ENCODE data around the gene ZNF326.
"Not testable (repeated sequence)": the region's sequence is repeated elsewhere in the genome, so short reads cannot be mapped to it uniquely, and the experiment has no call there.

ZNF326 gene

DNA sequence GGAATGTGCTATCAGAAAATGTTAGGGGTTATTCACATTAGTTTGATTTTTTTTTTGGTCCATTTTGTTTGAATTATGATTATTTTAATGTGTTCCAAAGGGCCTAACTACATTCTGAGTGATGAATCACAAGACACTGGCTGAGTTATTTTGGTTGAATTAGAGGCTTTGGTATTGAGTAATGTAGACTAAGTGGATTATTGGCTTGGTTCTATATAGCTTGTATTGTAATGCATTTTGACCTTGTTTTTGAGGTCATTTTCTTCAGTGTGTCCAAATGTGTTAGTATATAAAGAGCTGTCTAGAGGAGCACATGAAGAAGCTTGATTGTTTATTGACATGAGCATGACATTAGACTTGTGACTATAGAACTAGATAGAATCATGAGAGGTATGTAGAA, 3.4 kb downstream of the ZNF326 start:
- no peaks in the 10 kb centered on the region for H3K9me3 Mint-ChIP-seq
- H3K4me1 Mint-ChIP-seq (ENCODE audit: low read depth), result peaks cover 52% of the 10 kb centered on the region
- DNase-seq, result no peak
- H3K4me3 Mint-ChIP-seq, result no peak overlapping the region
- no peak overlapping the region for H3K27ac Mint-ChIP-seq
- no peaks in the 10 kb centered on the region for H3K27me3 Mint-ChIP-seq
- peaks cover 56% of the 10 kb centered on the region for H3K36me3 Mint-ChIP-seq (ENCODE audit: low read depth)

DNA sequence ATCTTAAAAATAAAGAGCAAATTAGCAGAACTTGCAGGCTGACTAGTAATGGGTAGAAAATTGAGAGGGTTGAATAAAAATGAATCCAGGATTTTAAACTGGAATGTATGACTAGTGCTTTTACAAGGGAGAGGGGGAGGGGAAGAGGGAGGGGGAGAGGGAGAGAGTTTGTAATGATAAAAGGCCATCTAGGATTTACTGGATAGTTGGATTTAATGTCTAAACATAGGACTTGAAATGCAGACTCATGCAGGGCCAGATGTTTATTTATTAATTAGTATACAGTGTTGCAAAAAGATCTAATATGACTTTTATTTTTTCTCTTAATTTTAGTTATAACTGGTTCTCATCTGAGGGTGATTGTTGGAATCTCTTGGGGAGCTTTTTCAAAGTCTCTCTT, 4.3 kb downstream of the ZNF326 start:
- no peak overlapping the region for H3K4me3 Mint-ChIP-seq
- H3K9me3 Mint-ChIP-seq, result no peaks in the 10 kb centered on the region
- no peak overlapping the region for H3K27ac Mint-ChIP-seq
- no peak for DNase-seq
- no peaks in the 10 kb centered on the region for H3K27me3 Mint-ChIP-seq
- peaks cover 59% of the 10 kb centered on the region for H3K36me3 Mint-ChIP-seq (ENCODE audit: low read depth)
- H3K4me1 Mint-ChIP-seq (ENCODE audit: low read depth), result peaks cover 55% of the 10 kb centered on the region

DNA sequence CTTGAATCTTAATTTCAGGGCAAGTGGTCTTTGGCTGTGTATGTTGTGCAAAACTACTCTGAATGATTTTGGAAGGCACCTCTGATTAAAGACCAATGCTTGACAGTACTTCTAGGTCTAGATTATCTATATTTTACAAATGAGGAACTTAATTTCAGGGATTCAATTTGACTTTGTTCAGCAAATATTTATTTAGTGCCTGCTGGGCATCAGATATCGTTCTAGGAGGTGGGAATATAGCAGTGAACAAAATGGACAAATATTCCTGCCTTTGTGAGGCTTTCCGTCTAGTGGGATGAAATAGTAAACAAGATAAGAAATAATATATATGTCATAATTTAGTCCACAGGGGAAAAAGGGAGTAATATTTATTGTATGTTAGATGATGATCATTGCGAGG, 4.7 kb downstream of the ZNF326 start:
- DNase-seq, result no peak
- Mint-ChIP-seq H3K27me3 (no peaks in the 10 kb centered on the region), H3K4me3 (no peak overlapping the region), H3K27ac (no peak overlapping the region), H3K4me1 (ENCODE audit: low read depth) (peaks cover 53% of the 10 kb centered on the region), H3K36me3 (ENCODE audit: low read depth) (peaks cover 60% of the 10 kb centered on the region), H3K9me3 (no peaks in the 10 kb centered on the region)

DNA sequence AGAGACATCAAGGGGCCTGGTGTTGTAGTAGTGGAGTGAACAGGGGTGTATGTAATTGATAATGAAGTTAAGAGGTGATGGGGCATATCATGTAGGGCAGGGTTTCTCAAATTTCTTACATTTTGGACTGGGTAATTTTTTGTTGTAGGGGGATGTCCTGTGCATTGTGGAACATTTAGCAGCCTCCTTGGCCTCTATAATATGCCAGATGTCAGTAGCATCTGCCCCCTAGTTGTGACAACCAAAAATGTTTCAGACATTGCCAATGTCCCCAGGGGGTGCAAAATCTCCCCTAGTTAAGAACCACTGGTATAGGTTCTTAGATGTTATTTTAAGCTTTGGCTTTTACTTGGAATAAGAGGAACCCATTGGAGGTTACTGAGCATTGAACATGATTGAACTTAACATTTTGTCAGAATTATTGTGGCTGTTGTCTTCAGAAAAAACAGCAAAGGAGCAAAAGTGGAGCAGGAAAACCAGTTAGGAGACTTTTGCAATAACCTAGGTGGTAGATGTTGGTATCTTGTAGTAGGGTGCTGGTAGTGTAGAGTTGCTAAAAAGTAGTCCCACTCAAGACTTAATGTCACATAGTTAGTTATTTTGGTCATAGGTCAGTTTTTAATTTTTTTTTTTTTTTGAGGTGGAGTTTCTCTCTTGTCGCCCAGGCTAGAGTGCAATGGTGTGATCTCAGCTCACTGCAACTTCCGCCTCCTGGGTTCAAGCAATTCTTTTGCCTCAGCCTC, 6.2 kb downstream of the ZNF326 start:
- Mint-ChIP-seq H3K36me3 (ENCODE audit: low read depth) (peaks cover 66% of the 10 kb centered on the region), H3K27ac (no peak overlapping the region), H3K9me3 (no peaks in the 10 kb centered on the region), H3K27me3 (no peaks in the 10 kb centered on the region), H3K4me1 (ENCODE audit: low read depth) (peaks cover 53% of the 10 kb centered on the region), H3K4me3 (no peak overlapping the region)
- DNase-seq, result no peak

DNA sequence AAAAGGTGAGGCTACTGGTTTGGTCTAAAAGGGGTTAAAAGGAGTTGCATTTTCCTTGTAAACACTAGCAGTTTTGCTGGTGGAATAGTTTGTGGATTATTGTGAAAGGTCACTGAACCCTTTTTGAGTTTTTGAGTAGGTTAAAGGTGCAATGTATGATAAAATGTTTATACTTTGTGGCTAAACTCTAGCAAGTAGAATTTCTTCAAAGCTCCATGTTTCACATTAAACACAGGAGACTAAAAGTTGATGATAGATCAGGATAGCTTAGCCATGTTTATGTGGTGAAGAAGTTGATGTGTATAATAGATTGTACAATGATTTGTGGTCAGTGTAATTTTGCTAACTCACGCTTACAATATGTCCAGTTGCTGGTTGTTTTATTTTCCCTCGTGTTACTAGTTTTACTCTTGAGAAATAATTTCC, 13.1 kb downstream of the ZNF326 start:
- Mint-ChIP-seq H3K4me1 (ENCODE audit: low read depth) (peaks cover 30% of the 10 kb centered on the region), H3K27ac (no peak overlapping the region), H3K36me3 (ENCODE audit: low read depth) (peaks cover 77% of the 10 kb centered on the region), H3K27me3 (no peaks in the 10 kb centered on the region), H3K9me3 (no peaks in the 10 kb centered on the region), H3K4me3 (no peak overlapping the region)
- no peak for DNase-seq

DNA sequence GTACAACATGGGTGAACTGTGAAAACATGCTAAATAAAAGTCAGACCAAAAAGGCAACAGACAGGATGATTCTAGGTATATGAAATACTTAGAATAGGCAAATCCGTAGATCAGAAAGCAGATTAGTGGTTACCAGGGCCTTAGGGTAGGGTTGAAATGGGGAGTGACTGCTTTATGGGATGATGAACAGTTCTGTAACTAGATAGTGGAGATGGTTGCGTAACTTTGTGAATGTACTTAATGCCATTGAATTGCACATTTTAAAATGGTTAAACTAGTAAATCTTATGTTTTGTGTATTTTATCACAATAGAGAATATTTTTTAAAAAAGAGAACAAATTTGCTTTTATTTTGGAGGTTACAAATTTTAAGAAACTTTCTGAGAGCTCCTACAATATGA, 17.4 kb downstream of the ZNF326 start:
- Mint-ChIP-seq H3K9me3 (no peaks in the 10 kb centered on the region), H3K27ac (no peak overlapping the region), H3K4me3 (no peak overlapping the region), H3K36me3 (ENCODE audit: low read depth) (peaks cover 87% of the 10 kb centered on the region), H3K27me3 (no peaks in the 10 kb centered on the region), H3K4me1 (ENCODE audit: low read depth) (peaks cover 12% of the 10 kb centered on the region)
- DNase-seq, result no peak

DNA sequence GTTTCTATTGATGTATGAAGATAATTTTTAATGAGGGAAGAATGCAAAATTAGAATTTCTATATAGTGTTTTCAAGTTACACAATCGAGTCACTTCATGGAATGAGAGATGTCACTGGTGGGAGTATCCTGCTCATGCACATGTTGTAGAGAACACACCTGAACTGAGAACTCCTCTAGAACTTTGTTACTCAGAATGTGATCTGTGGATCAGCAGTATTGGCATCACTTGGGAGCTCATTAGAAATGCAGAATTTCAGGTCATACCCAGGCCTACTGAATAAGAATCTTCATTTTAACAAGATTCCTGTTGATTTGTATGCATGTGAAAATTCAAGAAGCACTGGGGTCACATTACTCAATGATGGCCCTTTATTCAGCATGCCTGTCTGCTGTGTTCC, 28.8 kb downstream of the ZNF326 start:
- Mint-ChIP-seq H3K4me1 (ENCODE audit: low read depth) (no peaks in the 10 kb centered on the region), H3K27me3 (no peaks in the 10 kb centered on the region), H3K9me3 (peaks cover 4% of the 10 kb centered on the region), H3K36me3 (ENCODE audit: low read depth) (peaks cover 92% of the 10 kb centered on the region), H3K27ac (no peak overlapping the region), H3K4me3 (no peak overlapping the region)
- no peak for DNase-seq

DNA sequence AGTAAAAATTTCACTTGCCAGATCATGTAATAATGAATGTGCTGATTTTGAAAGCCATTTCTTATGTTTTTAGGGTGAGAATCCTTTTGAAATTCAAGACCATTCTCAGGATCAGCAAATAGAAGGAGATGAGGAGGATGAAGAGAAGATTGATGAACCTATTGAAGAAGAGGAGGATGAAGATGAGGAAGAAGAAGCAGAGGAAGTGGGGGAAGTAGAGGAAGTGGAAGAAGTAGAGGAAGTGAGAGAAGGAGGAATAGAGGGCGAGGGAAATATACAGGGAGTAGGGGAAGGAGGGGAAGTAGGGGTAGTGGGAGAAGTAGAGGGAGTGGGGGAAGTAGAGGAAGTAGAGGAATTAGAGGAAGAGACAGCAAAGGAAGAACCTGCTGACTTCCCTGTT, 32.4 kb downstream of the ZNF326 start:
- Mint-ChIP-seq H3K27me3 (no peaks in the 10 kb centered on the region), H3K9me3 (peaks cover 4% of the 10 kb centered on the region), H3K36me3 (ENCODE audit: low read depth) (peaks cover 87% of the 10 kb centered on the region), H3K27ac (no peak overlapping the region), H3K4me3 (no peak overlapping the region), H3K4me1 (ENCODE audit: low read depth) (no peaks in the 10 kb centered on the region)
- DNase-seq, result no peak

DNA sequence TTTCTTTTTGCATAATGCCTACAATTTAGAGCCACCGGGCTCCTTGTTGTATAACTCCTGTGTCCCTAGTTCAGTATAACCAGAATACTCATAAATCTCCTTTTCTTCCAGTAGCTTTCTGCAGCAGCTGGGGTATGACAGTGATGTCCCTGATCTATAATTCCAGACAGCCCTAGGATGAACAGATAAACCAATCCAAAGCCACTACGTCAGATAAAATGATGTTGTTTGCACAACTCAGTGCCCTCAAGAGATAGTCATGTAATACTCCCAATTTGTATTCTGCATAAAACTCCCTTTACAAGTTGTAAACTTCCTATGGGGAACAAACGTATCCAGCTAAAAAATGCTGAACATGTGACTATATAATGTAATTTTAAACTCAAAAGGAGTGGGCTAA, 44.7 kb downstream of the ZNF326 start:
- Mint-ChIP-seq H3K27ac (no peak overlapping the region), H3K9me3 (no peaks in the 10 kb centered on the region), H3K4me1 (ENCODE audit: low read depth) (no peaks in the 10 kb centered on the region), H3K27me3 (no peaks in the 10 kb centered on the region), H3K36me3 (ENCODE audit: low read depth) (no peaks in the 10 kb centered on the region), H3K4me3 (no peak overlapping the region)
- DNase-seq, result no peak

DNA sequence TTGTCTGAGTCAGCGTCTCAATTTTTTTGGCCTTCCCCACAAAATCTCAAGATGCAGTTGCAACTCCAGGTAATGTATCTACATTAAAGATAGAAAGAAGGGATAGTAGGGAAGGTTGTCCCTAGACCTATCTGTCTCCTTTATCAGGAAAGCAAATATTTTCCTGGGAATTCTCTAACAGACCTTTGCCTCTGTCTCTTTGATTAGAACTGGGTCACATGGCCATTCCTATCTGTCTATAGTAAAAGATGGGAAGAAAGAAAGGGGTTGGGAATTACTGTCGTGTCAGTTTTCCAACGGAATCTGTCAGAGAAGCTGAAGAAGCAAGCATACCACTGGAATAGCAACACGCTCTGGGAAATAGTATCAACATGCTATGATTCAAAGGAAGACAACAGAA, 48.7 kb downstream of the ZNF326 start:
- DNase-seq, result no peak
- H3K9me3 Mint-ChIP-seq, result no peaks in the 10 kb centered on the region
- no peaks in the 10 kb centered on the region for H3K36me3 Mint-ChIP-seq (ENCODE audit: low read depth)
- no peaks in the 10 kb centered on the region for H3K4me1 Mint-ChIP-seq (ENCODE audit: low read depth)
- H3K27me3 Mint-ChIP-seq, result no peaks in the 10 kb centered on the region
- no peak overlapping the region for H3K27ac Mint-ChIP-seq
- no peak overlapping the region for H3K4me3 Mint-ChIP-seq

DNA sequence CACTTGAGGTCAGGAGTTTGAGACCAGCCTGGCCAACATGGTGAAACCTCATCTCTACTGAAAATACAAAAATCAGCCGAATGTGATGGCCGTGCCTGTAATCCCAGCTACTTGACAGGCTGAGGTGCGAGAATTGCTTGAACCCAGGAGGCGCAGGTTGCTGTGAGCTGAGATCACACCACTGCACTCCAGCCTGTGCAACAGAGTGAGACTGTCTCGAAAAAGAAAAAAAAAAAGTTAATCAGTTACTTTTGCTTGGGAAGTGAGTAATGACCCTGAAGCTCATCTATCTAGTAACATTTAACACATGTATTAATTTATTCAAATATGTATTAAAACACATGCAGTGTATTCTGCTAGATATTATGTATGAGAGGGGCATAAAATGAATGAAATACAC, 49.4 kb downstream of the ZNF326 start:
- Mint-ChIP-seq H3K4me1 (ENCODE audit: low read depth) (no peaks in the 10 kb centered on the region), H3K27ac (no peak overlapping the region), H3K4me3 (no peak overlapping the region), H3K9me3 (no peaks in the 10 kb centered on the region), H3K36me3 (ENCODE audit: low read depth) (no peaks in the 10 kb centered on the region), H3K27me3 (no peaks in the 10 kb centered on the region)
- no peak for DNase-seq

DNA sequence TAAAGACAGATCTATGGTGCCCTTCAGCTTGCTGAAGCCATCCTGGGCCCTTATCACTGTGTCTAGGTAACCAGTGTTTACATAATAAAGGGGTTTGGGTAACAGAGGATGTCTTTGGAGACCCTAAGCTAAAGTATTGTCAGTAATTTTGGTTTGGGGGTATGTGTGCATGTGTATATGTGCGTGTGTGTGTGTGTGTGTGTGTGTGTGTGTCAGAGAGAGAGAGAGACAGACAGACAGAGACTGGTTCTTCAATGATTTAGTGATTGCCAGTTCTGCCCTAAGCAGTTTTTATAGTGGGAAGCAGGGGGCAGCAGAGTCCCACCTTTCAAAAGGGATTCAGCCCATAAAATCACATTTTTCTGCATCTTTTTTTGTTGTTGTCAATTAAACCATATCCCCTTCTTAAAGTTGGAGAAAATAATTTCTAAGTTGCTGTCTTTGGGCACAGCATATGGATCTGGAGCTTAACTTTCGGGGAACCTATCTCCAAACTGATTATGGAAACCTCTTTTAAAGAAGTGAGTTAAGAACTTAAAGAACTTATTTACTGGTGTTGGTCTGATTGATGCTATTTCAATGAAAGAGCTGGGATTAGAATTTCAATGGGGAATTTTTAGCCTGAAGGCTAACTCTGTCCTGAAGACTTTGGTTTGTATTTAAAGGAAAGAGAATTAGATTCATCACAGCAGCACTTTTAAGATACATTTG, 51.1 kb downstream of the ZNF326 start:
- H3K4me3 Mint-ChIP-seq, result no peak overlapping the region
- H3K27ac Mint-ChIP-seq, result no peak overlapping the region
- DNase-seq, result no peak
- H3K27me3 Mint-ChIP-seq, result no peaks in the 10 kb centered on the region
- no peaks in the 10 kb centered on the region for H3K4me1 Mint-ChIP-seq (ENCODE audit: low read depth)
- no peaks in the 10 kb centered on the region for H3K36me3 Mint-ChIP-seq (ENCODE audit: low read depth)
- no peaks in the 10 kb centered on the region for H3K9me3 Mint-ChIP-seq

DNA sequence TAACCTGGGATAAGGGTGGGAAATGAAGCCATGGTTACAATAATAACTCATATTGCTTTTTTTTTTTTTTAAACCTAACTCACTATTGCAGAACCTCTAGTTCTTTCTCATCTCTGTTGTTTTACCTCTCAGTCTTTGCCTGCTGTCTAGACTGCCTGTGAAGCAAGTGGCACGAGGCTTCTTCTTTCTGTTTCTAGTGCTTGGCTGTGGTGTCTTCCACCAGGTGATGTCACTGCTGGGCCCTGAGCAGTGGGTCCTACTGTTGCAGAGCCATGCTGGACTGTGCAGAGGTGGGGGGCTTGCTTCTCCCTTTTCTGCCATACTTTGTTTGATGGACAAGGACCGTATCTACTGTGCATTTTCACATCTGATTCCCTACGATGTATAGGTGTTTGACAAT, 51.7 kb downstream of the ZNF326 start:
- Mint-ChIP-seq H3K36me3 (ENCODE audit: low read depth) (no peaks in the 10 kb centered on the region), H3K27ac (no peak overlapping the region), H3K27me3 (no peaks in the 10 kb centered on the region), H3K9me3 (no peaks in the 10 kb centered on the region), H3K4me3 (no peak overlapping the region), H3K4me1 (ENCODE audit: low read depth) (no peaks in the 10 kb centered on the region)
- no peak for DNase-seq

DNA sequence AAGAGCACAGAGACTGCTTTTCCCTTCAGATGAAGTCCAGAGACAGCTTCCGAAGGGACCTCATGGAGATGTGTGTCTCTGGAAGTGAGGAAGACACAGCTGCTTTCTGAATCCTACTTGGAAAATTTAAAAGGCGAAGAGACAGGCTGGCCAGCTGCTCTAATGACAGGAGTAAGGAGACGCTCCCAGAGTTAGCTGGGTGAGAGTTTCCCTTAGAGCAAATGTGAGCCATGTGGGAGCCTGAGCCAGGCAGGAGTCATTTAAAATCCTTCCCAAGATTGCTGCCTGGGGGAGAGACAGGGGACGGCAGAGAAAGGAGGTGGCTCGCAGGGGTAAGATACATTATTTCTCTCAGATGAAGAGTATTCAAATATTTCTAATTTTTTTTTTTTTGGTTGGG, 53.1 kb downstream of the ZNF326 start:
- Mint-ChIP-seq H3K27ac (no peak overlapping the region), H3K4me1 (ENCODE audit: low read depth) (no peaks in the 10 kb centered on the region), H3K4me3 (no peak overlapping the region), H3K27me3 (no peaks in the 10 kb centered on the region), H3K9me3 (no peaks in the 10 kb centered on the region), H3K36me3 (ENCODE audit: low read depth) (no peaks in the 10 kb centered on the region)
- no peak for DNase-seq

DNA sequence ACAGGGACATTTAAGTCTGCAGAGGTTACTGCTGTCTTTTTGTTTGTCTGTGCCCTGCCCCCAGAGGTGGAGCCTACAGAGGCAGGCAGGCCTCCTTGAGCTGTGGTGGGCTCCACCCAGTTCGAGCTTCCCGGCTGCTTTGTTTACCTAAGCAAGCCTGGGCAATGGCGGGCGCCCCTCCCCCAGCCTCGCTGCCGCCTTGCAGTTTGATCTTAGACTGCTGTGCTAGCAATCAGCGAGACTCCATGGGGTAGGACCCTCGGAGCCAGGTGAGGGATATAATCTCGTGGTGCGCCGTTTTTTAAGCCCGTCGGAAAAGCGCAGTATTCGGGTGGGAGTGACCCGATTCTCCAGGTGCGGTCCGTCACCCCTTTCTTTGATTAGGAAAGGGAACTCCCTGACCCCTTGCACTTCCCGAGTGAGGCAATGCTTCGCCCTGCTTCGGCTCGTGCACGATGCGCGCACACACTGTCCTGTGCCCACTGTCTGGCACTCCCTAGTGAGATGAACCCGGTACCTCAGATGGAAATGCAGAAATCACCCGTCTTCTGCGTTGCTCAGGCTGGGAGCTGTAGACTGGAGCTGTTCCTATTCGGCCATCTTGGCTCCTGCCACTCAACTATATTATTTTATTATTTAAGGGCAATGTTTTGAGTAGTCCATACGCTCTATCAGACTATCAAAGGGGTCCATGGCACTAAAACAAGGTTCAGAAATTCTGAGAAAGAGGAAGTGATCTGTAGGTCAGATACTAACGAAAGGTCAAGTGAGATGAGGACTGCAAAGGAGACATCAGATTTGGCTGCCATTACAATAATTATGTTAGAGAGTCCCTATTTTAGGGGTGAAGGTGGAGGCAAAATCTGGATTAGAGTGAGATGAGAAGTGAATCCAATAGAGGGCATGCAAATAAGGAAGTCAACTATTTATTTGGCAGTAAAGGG, 68.1 kb downstream of the ZNF326 start:
- not testable (repeated sequence) for H3K4me3 Mint-ChIP-seq; H3K36me3 Mint-ChIP-seq (ENCODE audit: low read depth); H3K4me1 Mint-ChIP-seq (ENCODE audit: low read depth); DNase-seq; H3K27ac Mint-ChIP-seq; H3K9me3 Mint-ChIP-seq
- peaks cover 14% of the 10 kb centered on the region for H3K27me3 Mint-ChIP-seq
